SK-N-SH treated with all-trans-retinoic acid at 6 μM for 48 hours (cell line): ENCODE measurements around the gene CERS4.

Source experiments
- ARNTL ChIP-seq: fragments of 450-650 bp; formaldehyde crosslinking; IDR thresholded peaks from 2 replicates; pipeline ENCODE4 v1.5.0; 2020; ENCODE audit warnings: low read depth, mild to moderate bottlenecking, moderate library complexity, borderline replicate concordance
- BACH2 ChIP-seq: fragments of 250-450 bp; sonication (Bioruptor Pico); IDR thresholded peaks from 2 replicates; pipeline ENCODE4 v1.9.0; 2021; ENCODE audit warnings: mild to moderate bottlenecking, borderline replicate concordance
- GLIS3 ChIP-seq: fragments of 250-450 bp; sonication (Bioruptor Pico); IDR thresholded peaks from 2 replicates; pipeline ENCODE4 v1.5.0; 2020; ENCODE audit warnings: mild to moderate bottlenecking, moderate library complexity
- ISL1 ChIP-seq: fragments of 250-450 bp; sonication (Bioruptor Pico); IDR thresholded peaks from 2 replicates; pipeline ENCODE4 v2.1.2; 2022; ENCODE audit warnings: mild to moderate bottlenecking, moderate library complexity
- PPARA ChIP-seq: fragments of 250-450 bp; sonication (Bioruptor Pico); IDR thresholded peaks from 2 replicates; pipeline ENCODE4 v1.5.0; 2020; ENCODE audit warnings: mild to moderate bottlenecking, borderline replicate concordance
- RARB ChIP-seq: fragments of 250-450 bp; sonication (Bioruptor Pico); IDR thresholded peaks from 2 replicates; pipeline ENCODE4 v1.8.0; 2021; ENCODE audit warnings: mild to moderate bottlenecking, moderate library complexity
- TOX ChIP-seq: fragments of 250-450 bp; sonication (Bioruptor Pico); IDR thresholded peaks from 2 replicates; pipeline ENCODE4 v1.8.0; 2021; ENCODE audit warnings: mild to moderate bottlenecking, moderate library complexity, borderline replicate concordance
- ZFP3 ChIP-seq: fragments of 250-450 bp; sonication (Bioruptor Pico); IDR thresholded peaks from 2 replicates; pipeline ENCODE4 v1.5.0; 2020; ENCODE audit warnings: mild to moderate bottlenecking, moderate library complexity
- ZFP30 ChIP-seq: fragments of 450-650 bp; formaldehyde crosslinking; IDR thresholded peaks from 2 replicates; pipeline ENCODE4 v1.5.0; 2022; ENCODE audit warnings: mild to moderate bottlenecking, moderate library complexity
- TF ChIP-seq, protein P1 (sequence below): fragments of 250-450 bp; sonication (Bioruptor Pico); IDR thresholded peaks from 2 replicates; pipeline ENCODE4 v1.8.0; 2020; ENCODE audit warnings: mild to moderate bottlenecking, moderate library complexity, borderline replicate concordance

DNA sequence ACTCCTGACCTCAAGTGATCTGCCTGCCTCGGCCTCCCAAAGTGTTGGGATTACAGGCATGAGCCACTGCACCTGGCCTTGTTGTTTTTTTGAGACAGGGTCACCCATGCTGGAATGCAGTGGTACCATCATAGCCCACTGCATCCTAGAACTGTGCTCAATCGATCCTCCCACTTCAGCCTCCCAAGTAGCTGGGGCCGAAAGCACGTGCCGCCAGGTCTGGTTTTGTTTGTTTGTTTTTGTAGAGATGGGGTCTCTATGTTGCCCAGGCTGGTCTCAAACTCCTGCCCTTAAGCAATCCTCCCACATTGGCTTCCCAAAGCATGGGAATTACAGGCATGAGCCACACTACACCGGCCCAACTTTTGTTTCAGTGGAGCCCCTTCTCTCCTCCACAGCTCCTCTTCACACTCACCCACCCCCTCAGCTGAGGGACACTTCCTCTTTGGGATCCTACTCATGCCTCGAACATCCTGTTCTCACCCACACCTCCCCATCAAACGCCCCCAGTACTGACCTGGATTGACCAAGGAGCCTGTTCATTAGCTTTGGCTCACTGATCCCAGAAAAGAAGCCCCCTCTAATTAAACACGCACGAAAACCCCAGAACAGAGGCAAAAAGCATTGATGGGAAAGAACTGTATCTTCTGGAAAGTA lies 12.8 kb upstream of the CERS4 start:
- TF ChIP-seq RARB (CRISPR knock-in tag), result no peak
- TF ChIP-seq ZFP3 (CRISPR knock-in tag), result no peak
- TF ChIP-seq ARNTL (CRISPR knock-in tag), result no peak
- TF ChIP-seq BACH2 (CRISPR knock-in tag), result no peak
- no peak for TF ChIP-seq ISL1 (CRISPR knock-in tag)
- no peak for TF ChIP-seq TOX (CRISPR knock-in tag)
- no peak for TF ChIP-seq ZFP30 (CRISPR knock-in tag)
- TF ChIP-seq, protein P1, sequence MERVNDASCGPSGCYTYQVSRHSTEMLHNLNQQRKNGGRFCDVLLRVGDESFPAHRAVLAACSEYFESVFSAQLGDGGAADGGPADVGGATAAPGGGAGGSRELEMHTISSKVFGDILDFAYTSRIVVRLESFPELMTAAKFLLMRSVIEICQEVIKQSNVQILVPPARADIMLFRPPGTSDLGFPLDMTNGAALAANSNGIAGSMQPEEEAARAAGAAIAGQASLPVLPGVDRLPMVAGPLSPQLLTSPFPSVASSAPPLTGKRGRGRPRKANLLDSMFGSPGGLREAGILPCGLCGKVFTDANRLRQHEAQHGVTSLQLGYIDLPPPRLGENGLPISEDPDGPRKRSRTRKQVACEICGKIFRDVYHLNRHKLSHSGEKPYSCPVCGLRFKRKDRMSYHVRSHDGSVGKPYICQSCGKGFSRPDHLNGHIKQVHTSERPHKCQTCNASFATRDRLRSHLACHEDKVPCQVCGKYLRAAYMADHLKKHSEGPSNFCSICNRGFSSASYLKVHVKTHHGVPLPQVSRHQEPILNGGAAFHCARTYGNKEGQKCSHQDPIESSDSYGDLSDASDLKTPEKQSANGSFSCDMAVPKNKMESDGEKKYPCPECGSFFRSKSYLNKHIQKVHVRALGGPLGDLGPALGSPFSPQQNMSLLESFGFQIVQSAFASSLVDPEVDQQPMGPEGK, result no peak
- TF ChIP-seq GLIS3, result no peak
- TF ChIP-seq PPARA (CRISPR knock-in tag), result no peak
